ENCODE measurements around the gene MRPS31. TPM values are rescaled to one million over a fixed set of nuclear protein-coding genes. Genes with fewer than 3 reads are reported as not detected.

Gene MRPS31
- total RNA-seq, 1 experiment from 2014 or later = 15.3 TPM

DNA sequence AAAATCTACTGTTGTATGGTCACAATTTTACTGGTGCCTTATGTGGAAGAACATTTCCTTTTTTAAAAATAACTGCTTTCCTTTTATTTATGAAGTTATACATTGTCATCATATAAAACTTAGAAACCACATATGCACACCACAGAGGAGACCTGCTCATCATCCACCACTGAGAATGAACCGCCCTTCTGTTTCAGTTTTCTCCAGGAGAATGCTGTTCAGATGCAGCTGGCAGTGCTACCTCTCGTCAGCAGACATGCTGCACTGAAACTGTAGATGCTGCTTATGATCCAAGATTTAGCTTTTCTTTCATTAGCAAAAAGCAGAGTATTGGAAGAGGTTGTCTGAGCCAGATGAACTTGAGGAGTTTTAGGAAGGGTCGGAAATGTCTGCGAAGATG, 28.5 kb upstream of the MRPS31 start:
- H3K9me3 Mint-ChIP-seq (ENCODE audit: low read depth, unreplicated experiment) = no peaks in the 10 kb centered on the region
- no peak for DNase-seq
- BruUV-seq (replicated peaks) = no TSS peak
- intact Hi-C loops (cut with micrococcal nuclease; ENCODE audit: unreplicated experiment) = loop anchor here (10.0 kb wide), 1 partner anchor 255 kb away; no protein-coding TSS in a partner anchor
- CTCF ChIA-PET = no interaction called here
- H3K27me3 Mint-ChIP-seq (ENCODE audit: unreplicated experiment) = no peaks in the 10 kb centered on the region
- peaks cover 19% of the 10 kb centered on the region for H3K36me3 Mint-ChIP-seq (ENCODE audit: insufficient read depth, unreplicated experiment)
- TF ChIP-seq, protein P1, sequence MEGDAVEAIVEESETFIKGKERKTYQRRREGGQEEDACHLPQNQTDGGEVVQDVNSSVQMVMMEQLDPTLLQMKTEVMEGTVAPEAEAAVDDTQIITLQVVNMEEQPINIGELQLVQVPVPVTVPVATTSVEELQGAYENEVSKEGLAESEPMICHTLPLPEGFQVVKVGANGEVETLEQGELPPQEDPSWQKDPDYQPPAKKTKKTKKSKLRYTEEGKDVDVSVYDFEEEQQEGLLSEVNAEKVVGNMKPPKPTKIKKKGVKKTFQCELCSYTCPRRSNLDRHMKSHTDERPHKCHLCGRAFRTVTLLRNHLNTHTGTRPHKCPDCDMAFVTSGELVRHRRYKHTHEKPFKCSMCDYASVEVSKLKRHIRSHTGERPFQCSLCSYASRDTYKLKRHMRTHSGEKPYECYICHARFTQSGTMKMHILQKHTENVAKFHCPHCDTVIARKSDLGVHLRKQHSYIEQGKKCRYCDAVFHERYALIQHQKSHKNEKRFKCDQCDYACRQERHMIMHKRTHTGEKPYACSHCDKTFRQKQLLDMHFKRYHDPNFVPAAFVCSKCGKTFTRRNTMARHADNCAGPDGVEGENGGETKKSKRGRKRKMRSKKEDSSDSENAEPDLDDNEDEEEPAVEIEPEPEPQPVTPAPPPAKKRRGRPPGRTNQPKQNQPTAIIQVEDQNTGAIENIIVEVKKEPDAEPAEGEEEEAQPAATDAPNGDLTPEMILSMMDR (IDR thresholded peaks at IDR 0.05; ENCODE audit: unreplicated experiment) = no peak
- H3K4me3 Mint-ChIP-seq (ENCODE audit: low read depth, unreplicated experiment) = no peak overlapping the region
- no peak overlapping the region for H3K27ac Mint-ChIP-seq (ENCODE audit: unreplicated experiment)
- H3K4me1 Mint-ChIP-seq (ENCODE audit: low read depth, unreplicated experiment) = no peaks in the 10 kb centered on the region

DNA sequence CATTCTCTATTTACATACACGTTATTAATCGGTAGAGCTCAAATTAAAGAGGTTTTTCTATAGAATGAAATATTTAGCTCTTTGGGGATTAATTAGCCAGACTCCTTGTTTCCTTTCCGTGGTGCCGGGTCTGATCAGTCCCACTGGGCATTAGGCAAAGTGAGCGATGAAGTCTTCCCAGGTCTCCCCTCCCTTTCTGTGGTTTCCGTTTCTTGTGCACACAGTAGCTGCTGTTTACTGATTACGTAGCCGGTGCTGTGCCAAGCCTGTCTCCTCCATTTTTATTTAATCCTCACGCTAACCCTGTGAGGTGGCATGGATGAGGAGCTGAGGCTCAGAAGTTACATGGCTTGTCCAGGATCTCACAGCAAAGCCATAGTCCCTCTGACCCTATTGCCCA, 27.4 kb upstream of the MRPS31 start:
- no TSS peak for BruUV-seq (replicated peaks)
- no peaks in the 10 kb centered on the region for H3K4me1 Mint-ChIP-seq (ENCODE audit: low read depth, unreplicated experiment)
- no peaks in the 10 kb centered on the region for H3K27me3 Mint-ChIP-seq (ENCODE audit: unreplicated experiment)
- H3K36me3 Mint-ChIP-seq (ENCODE audit: insufficient read depth, unreplicated experiment) = peaks cover 23% of the 10 kb centered on the region
- intact Hi-C loops (cut with micrococcal nuclease; ENCODE audit: unreplicated experiment) = loop anchor here (10.0 kb wide), 1 partner anchor 256 kb away; no protein-coding TSS in a partner anchor
- TF ChIP-seq, protein P1 (IDR thresholded peaks at IDR 0.05; ENCODE audit: unreplicated experiment) = no peak
- CTCF ChIA-PET = no interaction called here
- no peak for DNase-seq
- no peaks in the 10 kb centered on the region for H3K9me3 Mint-ChIP-seq (ENCODE audit: low read depth, unreplicated experiment)
- no peak overlapping the region for H3K4me3 Mint-ChIP-seq (ENCODE audit: low read depth, unreplicated experiment)
- no peak overlapping the region for H3K27ac Mint-ChIP-seq (ENCODE audit: unreplicated experiment)

DNA sequence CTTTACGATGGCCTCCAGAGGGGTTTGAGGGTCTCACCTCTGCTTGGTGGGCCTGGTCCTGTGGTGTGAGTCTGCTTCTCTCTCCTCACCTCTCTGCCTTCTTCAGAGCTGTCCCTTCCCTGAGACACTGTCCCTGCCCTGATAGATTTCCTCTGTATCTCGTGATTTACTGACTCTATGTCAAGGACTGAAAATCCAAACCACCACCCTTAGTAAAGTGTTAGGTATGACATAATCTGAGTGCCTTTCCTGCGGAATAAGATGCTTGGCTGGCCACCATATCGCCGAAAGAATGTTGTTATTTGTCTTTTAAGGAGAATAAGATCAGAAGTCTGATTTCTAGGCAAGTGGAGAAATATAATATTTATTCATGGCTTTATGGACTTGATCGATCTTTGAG, 25.7 kb upstream of the MRPS31 start:
- DNase-seq = no peak
- Mint-ChIP-seq H3K27me3 (ENCODE audit: unreplicated experiment) (no peaks in the 10 kb centered on the region), H3K9me3 (ENCODE audit: low read depth, unreplicated experiment) (no peaks in the 10 kb centered on the region), H3K27ac (ENCODE audit: unreplicated experiment) (no peak overlapping the region), H3K4me1 (ENCODE audit: low read depth, unreplicated experiment) (no peaks in the 10 kb centered on the region), H3K36me3 (ENCODE audit: insufficient read depth, unreplicated experiment) (peaks cover 23% of the 10 kb centered on the region), H3K4me3 (ENCODE audit: low read depth, unreplicated experiment) (no peak overlapping the region)
- BruUV-seq (replicated peaks) = no TSS peak
- CTCF ChIA-PET = no interaction called here
- TF ChIP-seq, protein P1 (IDR thresholded peaks at IDR 0.05; ENCODE audit: unreplicated experiment) = no peak
- intact Hi-C loops (cut with micrococcal nuclease; ENCODE audit: unreplicated experiment) = loop anchor here (10.0 kb wide), 1 partner anchor 258 kb away; no protein-coding TSS in a partner anchor

DNA sequence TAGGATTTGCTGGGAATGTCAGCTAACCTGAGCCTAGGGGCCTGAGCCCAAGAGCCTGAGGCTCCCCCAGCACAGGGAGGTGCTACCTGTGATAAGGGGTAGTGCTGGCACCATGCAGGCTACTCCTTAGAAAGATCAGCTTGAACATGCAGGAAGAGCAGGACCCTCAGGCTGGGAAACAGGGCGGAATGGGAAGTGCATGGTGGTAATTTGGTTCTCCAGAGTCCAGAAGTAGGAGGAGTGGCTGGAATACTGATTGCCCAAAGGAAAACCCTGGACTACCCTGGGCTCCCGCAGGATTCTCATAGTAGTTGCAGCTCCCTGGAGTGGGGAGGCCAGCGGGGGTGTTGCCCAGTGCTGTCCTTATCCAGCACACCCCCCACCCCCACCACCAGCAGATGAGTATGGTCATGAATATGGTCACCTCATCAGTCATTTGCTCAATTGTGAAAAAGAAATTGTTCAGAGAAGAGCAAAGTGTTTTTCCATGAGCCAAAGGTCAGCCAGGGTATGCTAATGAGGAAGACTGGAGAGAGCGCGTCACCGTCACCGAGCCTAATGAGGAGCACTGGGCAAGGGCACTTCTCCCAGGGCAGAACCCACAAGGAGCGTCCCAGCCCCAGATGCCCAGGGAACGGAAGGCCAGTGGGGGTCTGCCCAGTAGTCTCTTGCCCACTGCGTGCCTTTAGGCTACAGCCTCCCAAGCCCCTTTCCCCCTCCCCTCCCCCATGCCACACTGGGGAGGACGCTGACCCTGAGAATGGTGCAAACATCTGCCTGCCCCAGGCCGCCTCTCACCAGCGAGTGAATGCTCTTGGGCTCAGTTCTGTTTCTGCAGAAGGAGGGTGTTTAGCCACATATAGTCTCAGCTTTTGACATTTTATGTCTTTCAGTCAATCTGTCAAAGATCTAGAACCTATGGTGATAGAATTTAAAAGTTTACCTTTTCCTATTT, 23.7 kb upstream of the MRPS31 start:
- Mint-ChIP-seq H3K27me3 (ENCODE audit: unreplicated experiment) (no peaks in the 10 kb centered on the region), H3K4me1 (ENCODE audit: low read depth, unreplicated experiment) (no peaks in the 10 kb centered on the region), H3K9me3 (ENCODE audit: low read depth, unreplicated experiment) (no peaks in the 10 kb centered on the region), H3K4me3 (ENCODE audit: low read depth, unreplicated experiment) (no peak overlapping the region), H3K27ac (ENCODE audit: unreplicated experiment) (no peak overlapping the region), H3K36me3 (ENCODE audit: insufficient read depth, unreplicated experiment) (peaks cover 12% of the 10 kb centered on the region)
- BruUV-seq (replicated peaks) = no TSS peak
- intact Hi-C loops (cut with micrococcal nuclease; ENCODE audit: unreplicated experiment) = loop anchor here (10.0 kb wide), 1 partner anchor 260 kb away; no protein-coding TSS in a partner anchor
- TF ChIP-seq, protein P1 (IDR thresholded peaks at IDR 0.05; ENCODE audit: unreplicated experiment) = no peak
- CTCF ChIA-PET = no interaction called here
- DNase-seq = no peak

Measured in Calu3 (cell line).